ENCODE measurements around the gene PCDH19. TPM values are rescaled to one million over a fixed set of nuclear protein-coding genes. Genes with fewer than 3 reads are reported as not detected.
"Not testable (repeated sequence)": the region's sequence is repeated elsewhere in the genome, so short reads cannot be mapped to it uniquely, and the experiment has no call there.

The PCDH19 gene
- total RNA-seq, 1 experiment from 2014 or later: 0.70 TPM

DNA sequence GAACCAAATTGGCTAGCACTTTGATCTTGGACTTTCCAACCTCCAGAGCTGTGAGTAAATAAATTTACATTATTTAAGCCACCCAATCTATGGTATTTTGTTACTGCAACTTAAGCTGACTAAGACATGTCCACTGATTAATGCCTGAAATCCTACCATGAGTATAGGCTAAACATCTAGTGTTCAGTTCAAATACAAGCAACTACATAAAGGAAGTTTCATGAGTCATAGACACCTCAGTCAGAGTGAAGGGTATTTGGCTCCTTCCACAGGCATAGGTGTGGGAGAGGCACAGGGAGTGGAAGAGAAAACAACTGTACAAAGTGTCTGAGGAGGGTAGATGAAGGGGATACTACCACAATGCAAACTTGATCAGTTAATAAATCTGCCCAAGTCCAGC is 35.5 kb upstream of the PCDH19 start:
- Mint-ChIP-seq H3K27ac (ENCODE audit: low read depth, unreplicated experiment) (no peak overlapping the region), H3K36me3 (ENCODE audit: insufficient read depth, unreplicated experiment) (no peaks in the 10 kb centered on the region), H3K4me1 (ENCODE audit: insufficient read depth, unreplicated experiment) (peaks cover 6% of the 10 kb centered on the region), H3K4me3 (ENCODE audit: unreplicated experiment) (no peak overlapping the region), H3K9me3 (ENCODE audit: unreplicated experiment) (no peaks in the 10 kb centered on the region), H3K27me3 (ENCODE audit: insufficient read depth, unreplicated experiment) (peaks cover 14% of the 10 kb centered on the region)
- DNase-seq (ENCODE audit: unreplicated experiment): peak; percentile 30
- CTCF ChIA-PET: interaction anchor here (0.6 to 2.1 kb wide), 3 partner anchors 15 to 191 kb away, joined by 3 to 6 read pairs (median 4); partner anchors contain the start of gene TSPAN6
- BruUV-seq (replicated peaks): no TSS peak
- POLR2A ChIA-PET: no interaction called here
- TF ChIP-seq, protein P1, sequence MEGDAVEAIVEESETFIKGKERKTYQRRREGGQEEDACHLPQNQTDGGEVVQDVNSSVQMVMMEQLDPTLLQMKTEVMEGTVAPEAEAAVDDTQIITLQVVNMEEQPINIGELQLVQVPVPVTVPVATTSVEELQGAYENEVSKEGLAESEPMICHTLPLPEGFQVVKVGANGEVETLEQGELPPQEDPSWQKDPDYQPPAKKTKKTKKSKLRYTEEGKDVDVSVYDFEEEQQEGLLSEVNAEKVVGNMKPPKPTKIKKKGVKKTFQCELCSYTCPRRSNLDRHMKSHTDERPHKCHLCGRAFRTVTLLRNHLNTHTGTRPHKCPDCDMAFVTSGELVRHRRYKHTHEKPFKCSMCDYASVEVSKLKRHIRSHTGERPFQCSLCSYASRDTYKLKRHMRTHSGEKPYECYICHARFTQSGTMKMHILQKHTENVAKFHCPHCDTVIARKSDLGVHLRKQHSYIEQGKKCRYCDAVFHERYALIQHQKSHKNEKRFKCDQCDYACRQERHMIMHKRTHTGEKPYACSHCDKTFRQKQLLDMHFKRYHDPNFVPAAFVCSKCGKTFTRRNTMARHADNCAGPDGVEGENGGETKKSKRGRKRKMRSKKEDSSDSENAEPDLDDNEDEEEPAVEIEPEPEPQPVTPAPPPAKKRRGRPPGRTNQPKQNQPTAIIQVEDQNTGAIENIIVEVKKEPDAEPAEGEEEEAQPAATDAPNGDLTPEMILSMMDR (IDR thresholded peaks at IDR 0.05; ENCODE audit: unreplicated experiment): no peak
- intact Hi-C loops (cut with micrococcal nuclease): loop anchor here (10.0 kb wide), 1 partner anchor 169 kb away; no protein-coding TSS in a partner anchor

DNA sequence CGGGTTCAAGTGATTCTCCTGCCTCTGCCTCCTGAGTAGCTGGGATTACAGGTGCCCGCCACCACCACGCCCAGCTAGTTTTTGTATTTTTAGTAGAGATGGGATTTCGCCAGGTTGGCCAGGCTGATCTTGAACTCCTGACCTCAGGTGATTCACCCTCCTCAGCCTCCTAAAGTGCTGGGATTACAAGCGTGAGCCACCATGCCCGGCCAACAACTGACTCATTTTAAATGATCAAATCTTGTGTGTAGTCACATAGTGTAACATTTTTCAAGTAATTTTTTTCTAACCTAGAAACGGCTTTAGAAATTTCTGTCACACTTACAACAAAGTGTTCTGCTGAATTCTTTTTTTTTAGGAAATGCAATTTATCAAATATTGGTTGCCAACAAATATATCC is 31.2 kb upstream of the PCDH19 start:
- H3K9me3 Mint-ChIP-seq (ENCODE audit: unreplicated experiment); CTCF ChIA-PET; POLR2A ChIA-PET; H3K36me3 Mint-ChIP-seq (ENCODE audit: insufficient read depth, unreplicated experiment); H3K27ac Mint-ChIP-seq (ENCODE audit: low read depth, unreplicated experiment); BruUV-seq (replicated peaks); H3K4me3 Mint-ChIP-seq (ENCODE audit: unreplicated experiment): not testable (repeated sequence)
- DNase-seq (ENCODE audit: unreplicated experiment): peak; percentile 37
- peaks cover 39% of the 10 kb centered on the region for H3K27me3 Mint-ChIP-seq (ENCODE audit: insufficient read depth, unreplicated experiment)
- intact Hi-C loops (cut with micrococcal nuclease): loop anchor here (10.0 kb wide), 1 partner anchor 173 kb away; no protein-coding TSS in a partner anchor
- peaks cover 11% of the 10 kb centered on the region for H3K4me1 Mint-ChIP-seq (ENCODE audit: insufficient read depth, unreplicated experiment)

DNA sequence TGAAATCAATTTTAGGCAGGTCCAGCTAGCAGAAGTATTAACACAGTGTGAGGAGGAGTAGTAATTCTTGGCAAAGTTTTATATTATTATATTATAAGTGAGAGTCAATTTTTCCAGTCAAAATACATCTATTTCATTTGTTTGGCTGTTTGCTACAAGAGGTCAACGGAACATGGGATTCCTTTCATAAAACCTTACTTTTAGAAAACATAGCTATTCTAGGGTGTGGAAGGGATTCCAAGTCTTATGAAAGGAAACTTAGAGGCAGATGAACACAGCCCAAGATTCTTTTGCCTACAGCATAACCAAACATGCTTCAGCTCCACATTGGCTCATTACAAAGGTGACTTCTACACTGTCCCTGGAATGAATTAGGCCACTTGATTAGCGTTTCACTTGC is 29.9 kb upstream of the PCDH19 start:
- Mint-ChIP-seq H3K27ac (ENCODE audit: low read depth, unreplicated experiment) (no peak overlapping the region), H3K9me3 (ENCODE audit: unreplicated experiment) (no peaks in the 10 kb centered on the region), H3K27me3 (ENCODE audit: insufficient read depth, unreplicated experiment) (peaks cover 28% of the 10 kb centered on the region), H3K4me1 (ENCODE audit: insufficient read depth, unreplicated experiment) (peaks cover 5% of the 10 kb centered on the region), H3K4me3 (ENCODE audit: unreplicated experiment) (no peak overlapping the region), H3K36me3 (ENCODE audit: insufficient read depth, unreplicated experiment) (no peaks in the 10 kb centered on the region)
- no TSS peak for BruUV-seq (replicated peaks)
- intact Hi-C loops (cut with micrococcal nuclease): loop anchor here (10.0 kb wide), 1 partner anchor 175 kb away; no protein-coding TSS in a partner anchor
- TF ChIP-seq, protein P1 (IDR thresholded peaks at IDR 0.05; ENCODE audit: unreplicated experiment): no peak
- CTCF ChIA-PET: interaction anchor here (0.6 to 1.0 kb wide), 2 partner anchors 10 to 1540 kb away, joined by 3 to 5 read pairs; no protein-coding TSS in a partner anchor
- POLR2A ChIA-PET: interaction anchor here (1.0 kb wide), 1 partner anchor 10 kb away, joined by 3 read pairs; no protein-coding TSS in a partner anchor
- no peak for DNase-seq (ENCODE audit: unreplicated experiment)

DNA sequence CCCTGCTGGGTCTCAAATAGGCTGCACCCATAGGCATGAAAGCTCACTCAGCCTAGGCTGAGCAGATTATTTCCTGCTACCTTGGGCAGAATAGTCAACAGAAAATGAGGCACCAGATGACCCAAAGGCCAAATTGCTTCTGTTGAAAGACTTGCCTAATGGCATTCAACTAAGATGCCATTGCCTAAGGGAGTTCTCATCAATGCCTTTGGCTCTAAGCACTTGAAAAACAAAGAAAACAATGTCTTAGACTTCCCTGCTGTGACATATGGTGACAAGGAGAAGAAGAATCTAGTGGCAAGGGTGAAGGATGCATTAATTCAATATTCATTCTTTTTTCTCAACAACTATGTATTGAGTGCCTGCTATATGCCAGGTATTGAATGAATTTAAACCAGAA is 25.7 kb upstream of the PCDH19 start:
- H3K4me1 Mint-ChIP-seq (ENCODE audit: insufficient read depth, unreplicated experiment): peaks cover 5% of the 10 kb centered on the region
- H3K36me3 Mint-ChIP-seq (ENCODE audit: insufficient read depth, unreplicated experiment): no peaks in the 10 kb centered on the region
- no peak overlapping the region for H3K4me3 Mint-ChIP-seq (ENCODE audit: unreplicated experiment)
- H3K9me3 Mint-ChIP-seq (ENCODE audit: unreplicated experiment): no peaks in the 10 kb centered on the region
- peaks cover 44% of the 10 kb centered on the region for H3K27me3 Mint-ChIP-seq (ENCODE audit: insufficient read depth, unreplicated experiment)
- ChIA-PET CTCF (interaction anchor here (1.2 kb wide), 1 partner anchor 13 kb away, joined by 3 read pairs; no protein-coding TSS in a partner anchor), POLR2A (interaction anchor here (0.6 to 0.7 kb wide), 2 partner anchors 110 to 1043 kb away, joined by 3 read pairs; no protein-coding TSS in a partner anchor)
- no TSS peak for BruUV-seq (replicated peaks)
- intact Hi-C loops (cut with micrococcal nuclease): no loop called here
- TF ChIP-seq, protein P1 (IDR thresholded peaks at IDR 0.05; ENCODE audit: unreplicated experiment): no peak
- DNase-seq (ENCODE audit: unreplicated experiment): no peak
- no peak overlapping the region for H3K27ac Mint-ChIP-seq (ENCODE audit: low read depth, unreplicated experiment)
